Naive thymus-derived CD8-positive, alpha-beta T cell (primary cell): Measurements from ENCODE around the gene RPP25. TPM values are rescaled to one million over a fixed set of nuclear protein-coding genes. Genes with fewer than 3 reads are reported as not detected.

ENCODE experiments used
- ATAC-seq, 2 donors: fragments of 150-1000 bp; cut with Tn5 transposase in 1 of 2; sonication (Bioruptor Pico), chemical (Tn5 transposase) in 1 of 2; 1 replicate in 1 of 2; 2 replicates in 1 of 2; pipeline ENCODE4 v1.10.0; 2021; ENCODE audit warnings: mild to moderate bottlenecking in 2 of 2, moderate library complexity in 2 of 2
- POLR2A ChIA-PET: fragments of 350-600 bp; sonication (Branson Sonifier 250); formaldehyde crosslinking; loops from one replicate; lab custom pipeline; 2021; ENCODE audit warnings: antibody characterized with exemption; lab: Charles Lee
- DNase-seq, 10 donors: peaks; one replicate each; pipeline versions ENCODE4 v3.0.0 to v3.0.0-alpha.2; 2020 to 2022
- H3K27ac Mint-ChIP-seq, 10 donors: one replicate each; pipeline ENCODE4 v1.8.0; 2020 to 2022; ENCODE audit warnings: mild to moderate bottlenecking in 10 of 10, mixed read lengths in 10 of 10, moderate library complexity in 4 of 10, inconsistent platforms in 1 of 10
- H3K27me3 Mint-ChIP-seq, 5 donors: one replicate each; pipeline ENCODE4 v1.8.0; 2021 to 2022; ENCODE audit warnings: mixed read lengths in 5 of 5
- H3K36me3 Mint-ChIP-seq, 3 donors: one replicate each; pipeline ENCODE4 v1.8.0; 2020 to 2022; ENCODE audit warnings: mixed read lengths in 3 of 3, mild to moderate bottlenecking in 2 of 3, inconsistent platforms in 1 of 3
- H3K4me1 Mint-ChIP-seq, 4 donors: one replicate each; pipeline ENCODE4 v1.8.0; 2021 to 2022; ENCODE audit warnings: mixed read lengths in 4 of 4
- H3K4me3 Mint-ChIP-seq, 10 donors: one replicate each; pipeline ENCODE4 v1.8.0; 2020 to 2022; ENCODE audit warnings: mild to moderate bottlenecking in 10 of 10, mixed read lengths in 10 of 10, moderate library complexity in 6 of 10, inconsistent platforms in 1 of 10
- H3K9me3 Mint-ChIP-seq, 9 donors: one replicate each; pipeline ENCODE4 v1.8.0; 2020 to 2022; ENCODE audit warnings: mixed read lengths in 9 of 9, mild to moderate bottlenecking in 3 of 9, inconsistent platforms in 1 of 9, moderate library complexity in 1 of 9
- polyA plus RNA-seq, 3 donors: library from polyadenylated mRNA; unstranded; fragments of 300-500 nt; fragmentation: Illumina TruSeq; gene quantifications; one replicate each; pipeline ENCODE4 v1.2.3, GENCODE V29; 2021
- total RNA-seq, 8 experiments: library from RNA in 2 of 8; stranded (reverse) in 2 of 8; gene quantifications; one replicate each; pipeline ENCODE4 v1.2.3 and lab custom pipeline; 2021 to 2026

Gene RPP25
- total and polyA plus RNA-seq, 5 experiments from 2014 or later: 2.8 to 4.3 (median 4.1) TPM

GRCh38 chr15:74907163-74907870 is 49.3 kb downstream of the RPP25 start:
- DNase-seq (no peak), ATAC-seq (peak; percentile 3 to 5)
- Mint-ChIP-seq H3K36me3 (peaks cover 0 to 21% (median 3%) of the 10 kb centered on the region in 3 donors), H3K4me3 (peak overlapping the region; percentile 94 to 99 (median 98)), H3K27me3 (no peaks in the 10 kb centered on the region), H3K4me1 (peaks cover 22 to 39% (median 36%) of the 10 kb centered on the region in 4 donors), H3K27ac (peak overlapping the region; percentile 93 to 99 (median 97)), H3K9me3 (no peaks in the 10 kb centered on the region)
- POLR2A ChIA-PET: interaction anchor here (0.6 to 4.7 kb wide), 14 partner anchors 11 to 292 kb away, joined by 3 to 28 read pairs (median 5); partner anchors contain the start of genes CLK3, COX5A, MPI and ULK3

- no peaks in the 10 kb centered on the region for H3K9me3 Mint-ChIP-seq
- ATAC-seq: peak; percentile 79 to 83
- H3K27ac Mint-ChIP-seq: peak within 1 kb of the TSS; percentile 93 to 99 (median 97)
- H3K36me3 Mint-ChIP-seq: peaks cover 0 to 21% (median 3%) of the 10 kb centered on the region in 3 donors
- H3K4me3 Mint-ChIP-seq: peak within 1 kb of the TSS; percentile 94 to 99 (median 98)
- peaks cover 24 to 46% (median 42%) of the 10 kb centered on the region in 4 donors for H3K4me1 Mint-ChIP-seq
- POLR2A ChIA-PET: interaction anchor here (0.6 to 4.7 kb wide), 19 partner anchors 10 to 291 kb away, joined by 3 to 28 read pairs (median 3); partner anchors contain the start of genes CLK3, COX5A, MPI and RPP25
- H3K27me3 Mint-ChIP-seq: no peaks in the 10 kb centered on the region
- peak; percentile 37 to 85 (median 66) for DNase-seq
Measured at GRCh38 chr15:74906450-74907162, 50.0 kb downstream of the RPP25 start, which contains the start of gene FAM219B. FAM219B (minus strand) TSS chr15:74906851; CDS start chr15:74906800, 51 bp downstream.

- Mint-ChIP-seq H3K9me3 (no peaks in the 10 kb centered on the region), H3K36me3 (peaks cover 0 to 22% (median 2%) of the 10 kb centered on the region in 3 donors), H3K27me3 (no peaks in the 10 kb centered on the region), H3K27ac (peak overlapping the region; percentile 73 to 96 (median 84)), H3K4me3 (peak overlapping the region; percentile 86 to 99 (median 92)), H3K4me1 (peaks cover 25 to 50% (median 47%) of the 10 kb centered on the region in 4 donors)
- peak; percentile 46 to 56 for ATAC-seq
- DNase-seq: peak in 1 of 10 donors; percentile 20
- POLR2A ChIA-PET: interaction anchor here (0.8 to 4.7 kb wide), 16 partner anchors 9 to 290 kb away, joined by 3 to 28 read pairs (median 4); partner anchors contain the start of genes CLK3, COX5A, MPI and RPP25
Measured at GRCh38 chr15:74906067-74906449, 50.5 kb downstream of the RPP25 start.

Other genes with a start within 250 kb of the RPP25 start
- gene CYP1A1, start 231.2 kb downstream of the RPP25 start, total RNA-seq: under 1 TPM; 0.18 to 0.27 TPM
- gene CYP1A1, start 231.2 kb downstream of the RPP25 start, polyA plus RNA-seq: not detected
- gene CYP1A2, start 207.9 kb downstream of the RPP25 start, total RNA-seq: not detected
- gene CYP1A2, start 207.9 kb downstream of the RPP25 start, polyA plus RNA-seq: not detected
- 100 to 1,000 TPM; 220 TPM for gene CSK, start 174.7 kb downstream of the RPP25 start, total RNA-seq
- gene CSK, start 174.7 kb downstream of the RPP25 start, polyA plus RNA-seq: 100 to 1,000 TPM in 1 of 3 donors, 10 to 100 TPM in 2; 70.8 to 124 (median 79.8) TPM
- under 1 TPM; 0.57 to 0.80 TPM for gene LMAN1L, start 143.9 kb downstream of the RPP25 start, total RNA-seq
- gene LMAN1L, start 143.9 kb downstream of the RPP25 start, polyA plus RNA-seq: not detected
- under 1 TPM; 0.39 to 0.44 TPM for gene CPLX3, start 130.1 kb downstream of the RPP25 start, total RNA-seq
- not detected for gene CPLX3, start 130.1 kb downstream of the RPP25 start, polyA plus RNA-seq
- gene ULK3, start 113.6 kb downstream of the RPP25 start, total RNA-seq: 10 to 100 TPM; 82.8 to 83.6 TPM
- gene ULK3, start 113.6 kb downstream of the RPP25 start, polyA plus RNA-seq: 10 to 100 TPM; 16.3 to 32.2 (median 16.6) TPM
- 100 to 1,000 TPM; 113 to 117 TPM for gene SCAMP2, start 83.4 kb downstream of the RPP25 start, total RNA-seq
- 100 to 1,000 TPM; 109 to 121 (median 119) TPM for gene SCAMP2, start 83.4 kb downstream of the RPP25 start, polyA plus RNA-seq
- gene MPI, start 66.7 kb downstream of the RPP25 start, total RNA-seq: 10 to 100 TPM; 74.3 to 77.4 TPM
- gene MPI, start 66.7 kb downstream of the RPP25 start, polyA plus RNA-seq: 10 to 100 TPM; 80.5 to 85.6 (median 85.3) TPM
- 10 to 100 TPM; 80.2 to 91.5 TPM for gene FAM219B, start 49.9 kb downstream of the RPP25 start, total RNA-seq
- gene FAM219B, start 49.9 kb downstream of the RPP25 start, polyA plus RNA-seq: 10 to 100 TPM; 18.8 to 22.3 (median 20.7) TPM
- gene COX5A, start 18.7 kb downstream of the RPP25 start, total RNA-seq: 10 to 100 TPM; 60.0 to 66.0 TPM
- gene COX5A, start 18.7 kb downstream of the RPP25 start, polyA plus RNA-seq: 100 to 1,000 TPM; 268 to 362 (median 276) TPM
- gene SCAMP5, start 38.8 kb upstream of the RPP25 start, total RNA-seq: under 1 TPM; 0.23 to 0.36 TPM
- gene SCAMP5, start 38.8 kb upstream of the RPP25 start, polyA plus RNA-seq: under 1 TPM in 2 of 3 donors, not detected in 1; 0.09 to 0.19 TPM
- 10 to 100 TPM; 13.4 to 15.7 TPM for gene PPCDC, start 66.8 kb upstream of the RPP25 start, total RNA-seq
- gene PPCDC, start 66.8 kb upstream of the RPP25 start, polyA plus RNA-seq: 10 to 100 TPM; 12.0 to 16.7 (median 13.0) TPM
- 10 to 100 TPM; 20.7 to 27.6 TPM for gene C15orf39, start 245.1 kb upstream of the RPP25 start, total RNA-seq
- 1 to 10 TPM; 1.0 to 4.5 (median 2.3) TPM for gene C15orf39, start 245.1 kb upstream of the RPP25 start, polyA plus RNA-seq